ENCODE data around the gene MED14.
A peak's percentile ranks its signal among the peaks of the same experiment; 100 is the strongest.
"Not testable (repeated sequence)": the region's sequence is repeated elsewhere in the genome, so short reads cannot be mapped to it uniquely, and the experiment has no call there.

Gene MED14

GRCh38 chrX:40735325-40736169 lies at the start of gene MED14:
TSS of gene MED14 (minus strand) at chrX:40735542. CDS start at chrX:40735412, 130 bp downstream.
- DNase-seq: peak; percentile 90

GRCh38 chrX:40784516-40785151 lies 49.3 kb upstream of the MED14 start:
- no peak for DNase-seq

- not testable (repeated sequence) for DNase-seq
These were observed 47.4 kb upstream of the MED14 start for GRCh38 chrX:40782644-40783259.

- DNase-seq: no peak
These were observed 45.6 kb upstream of the MED14 start for GRCh38 chrX:40780951-40781350.

GRCh38 chrX:40780082-40780481 lies 44.7 kb upstream of the MED14 start:
- DNase-seq: no peak

- no peak for DNase-seq
These were observed 43.7 kb upstream of the MED14 start for GRCh38 chrX:40778861-40779575.

GRCh38 chrX:40773809-40774208 lies 38.5 kb upstream of the MED14 start:
- no peak for DNase-seq

- no peak for DNase-seq
These were observed 37.8 kb upstream of the MED14 start for GRCh38 chrX:40773188-40773587.

GRCh38 chrX:40772290-40772689 lies 36.9 kb upstream of the MED14 start:
- DNase-seq: no peak

GRCh38 chrX:40761762-40762161 lies 26.4 kb upstream of the MED14 start:
- DNase-seq: no peak

- DNase-seq: no peak
These were observed 24.0 kb upstream of the MED14 start for GRCh38 chrX:40759374-40759773.

GRCh38 chrX:40757058-40757457 lies 21.7 kb upstream of the MED14 start:
- peak; percentile 14 for DNase-seq

- DNase-seq: peak; percentile 33
These were observed 20.2 kb upstream of the MED14 start for GRCh38 chrX:40755291-40756249.

GRCh38 chrX:40749681-40750494 lies 14.5 kb upstream of the MED14 start:
- DNase-seq: no peak

GRCh38 chrX:40748977-40749376 lies 13.6 kb upstream of the MED14 start:
- no peak for DNase-seq

GRCh38 chrX:40746521-40746920 lies 11.2 kb upstream of the MED14 start:
- peak; percentile 80 for DNase-seq

GRCh38 chrX:40736170-40736505 lies 796 bp upstream of the MED14 start:
- DNase-seq: peak; percentile 49

- no peak for DNase-seq
These were observed 394 bp downstream of the MED14 start for GRCh38 chrX:40734971-40735324.

- no peak for DNase-seq
These were observed 1.6 kb downstream of the MED14 start for GRCh38 chrX:40733706-40734105.

GRCh38 chrX:40732499-40732898 lies 2.8 kb downstream of the MED14 start:
- not testable (repeated sequence) for DNase-seq
